Parathyroid adenoma (tissue), 2 donors: Measurements from ENCODE around the gene THG1L.
"Not testable (repeated sequence)": the region's sequence is repeated elsewhere in the genome, so short reads cannot be mapped to it uniquely, and the experiment has no call there.

Experiments used
- H2AFZ ChIP-seq: fragments of 300-600 bp; sonication (generic); one replicate; pipeline ENCODE4 v1.7.0; 2017; ENCODE audit warnings: antibody characterized with exemption, mild to moderate bottlenecking
- H3K27ac ChIP-seq: fragments of 300-600 bp; sonication (generic); one replicate; pipeline ENCODE4 v1.7.0; 2017
- H3K27me3 ChIP-seq: fragments of 300-600 bp; sonication (generic); one replicate; pipeline ENCODE4 v1.7.0; 2017; ENCODE audit warnings: low read length; ENCODE audit not compliant: control insufficient read depth, insufficient read depth
- H3K36me3 ChIP-seq: fragments of 300-600 bp; sonication (generic); one replicate; pipeline ENCODE4 v1.7.0; 2017; ENCODE audit warnings: low read length; ENCODE audit not compliant: control insufficient read depth, insufficient read depth
- H3K4me1 ChIP-seq: fragments of 300-600 bp; sonication (generic); one replicate; pipeline ENCODE4 v1.7.0; 2017; ENCODE audit warnings: control low read depth
- H3K4me2 ChIP-seq: fragments of 300-600 bp; sonication (generic); one replicate; pipeline ENCODE4 v1.7.0; 2017; ENCODE audit warnings: low read length
- H3K4me3 ChIP-seq: fragments of 300-600 bp; sonication (generic); one replicate; pipeline ENCODE4 v1.7.0; 2017; ENCODE audit warnings: low read depth, low read length
- H3K79me2 ChIP-seq: fragments of 300-600 bp; sonication (generic); one replicate; pipeline ENCODE4 v1.7.0; 2017; ENCODE audit warnings: control low read depth
- H3K9ac ChIP-seq: fragments of 300-600 bp; sonication (generic); one replicate; pipeline ENCODE4 v1.7.0; 2017; ENCODE audit warnings: mild to moderate bottlenecking
- H3K9me3 ChIP-seq: fragments of 300-600 bp; sonication (generic); one replicate; pipeline ENCODE4 v1.7.0; 2017; ENCODE audit warnings: low read length; ENCODE audit not compliant: control insufficient read depth
- TF ChIP-seq, protein P1 (sequence below): fragments of 300-600 bp; sonication (generic); IDR thresholded peaks from one replicate; pipeline ENCODE4 v1.7.0; 2017; ENCODE audit warnings: antibody characterized with exemption, mild to moderate bottlenecking
- donor health status: primary hyperparathyroidism.

Gene THG1L

DNA sequence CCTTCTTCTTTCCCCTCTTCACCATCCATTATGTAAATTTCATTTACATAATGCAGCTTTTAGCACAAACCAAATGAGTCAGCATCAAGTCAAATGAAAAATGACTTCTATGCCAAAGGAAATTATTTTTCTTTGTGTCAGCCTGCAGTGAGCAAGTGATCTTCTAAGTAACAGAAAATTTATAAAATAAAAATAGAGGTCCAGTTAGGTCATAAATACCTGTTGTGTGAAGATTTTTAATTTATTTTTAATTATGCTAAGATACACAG lies 16.7 kb upstream of the THG1L start:
- H3K36me3 ChIP-seq = no peaks in the 10 kb centered on the region
- H3K27ac ChIP-seq = no peak overlapping the region
- no peaks in the 10 kb centered on the region for H3K9me3 ChIP-seq
- no peak overlapping the region for H3K9ac ChIP-seq
- no peak overlapping the region for H3K4me2 ChIP-seq
- TF ChIP-seq, protein P1, sequence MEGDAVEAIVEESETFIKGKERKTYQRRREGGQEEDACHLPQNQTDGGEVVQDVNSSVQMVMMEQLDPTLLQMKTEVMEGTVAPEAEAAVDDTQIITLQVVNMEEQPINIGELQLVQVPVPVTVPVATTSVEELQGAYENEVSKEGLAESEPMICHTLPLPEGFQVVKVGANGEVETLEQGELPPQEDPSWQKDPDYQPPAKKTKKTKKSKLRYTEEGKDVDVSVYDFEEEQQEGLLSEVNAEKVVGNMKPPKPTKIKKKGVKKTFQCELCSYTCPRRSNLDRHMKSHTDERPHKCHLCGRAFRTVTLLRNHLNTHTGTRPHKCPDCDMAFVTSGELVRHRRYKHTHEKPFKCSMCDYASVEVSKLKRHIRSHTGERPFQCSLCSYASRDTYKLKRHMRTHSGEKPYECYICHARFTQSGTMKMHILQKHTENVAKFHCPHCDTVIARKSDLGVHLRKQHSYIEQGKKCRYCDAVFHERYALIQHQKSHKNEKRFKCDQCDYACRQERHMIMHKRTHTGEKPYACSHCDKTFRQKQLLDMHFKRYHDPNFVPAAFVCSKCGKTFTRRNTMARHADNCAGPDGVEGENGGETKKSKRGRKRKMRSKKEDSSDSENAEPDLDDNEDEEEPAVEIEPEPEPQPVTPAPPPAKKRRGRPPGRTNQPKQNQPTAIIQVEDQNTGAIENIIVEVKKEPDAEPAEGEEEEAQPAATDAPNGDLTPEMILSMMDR = no peak
- no peak overlapping the region for H2AFZ ChIP-seq
- H3K4me3 ChIP-seq = no peak overlapping the region
- H3K79me2 ChIP-seq = no peaks in the 10 kb centered on the region
- no peaks in the 10 kb centered on the region for H3K4me1 ChIP-seq
- no peaks in the 10 kb centered on the region for H3K27me3 ChIP-seq

DNA sequence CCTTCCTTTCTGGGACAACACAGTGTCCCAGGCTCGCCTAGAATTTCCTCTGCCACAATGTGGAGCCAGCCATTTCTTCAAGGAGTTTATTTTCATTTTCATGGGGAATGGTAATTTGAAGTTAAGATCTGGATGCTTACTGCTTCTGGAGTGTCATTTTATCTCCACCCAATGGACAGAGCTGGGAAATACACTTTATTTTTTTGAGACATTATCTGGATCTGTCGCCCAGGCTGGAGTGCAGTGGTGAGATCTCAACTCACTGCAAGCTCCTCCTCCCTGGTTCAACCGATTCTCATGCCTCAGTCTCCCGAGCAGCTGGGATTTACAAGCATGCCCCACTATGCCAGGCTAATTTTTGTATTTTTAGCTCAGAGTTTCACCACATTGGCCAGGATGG lies 12.7 kb upstream of the THG1L start:
- Histone ChIP-seq H3K9ac (no peak overlapping the region), H3K27me3 (no peaks in the 10 kb centered on the region), H3K27ac (no peak overlapping the region), H3K36me3 (no peaks in the 10 kb centered on the region), H3K4me3 (no peak overlapping the region), H2AFZ (peak overlapping the region; percentile 70), H3K4me1 (no peaks in the 10 kb centered on the region), H3K9me3 (no peaks in the 10 kb centered on the region), H3K4me2 (no peak overlapping the region), H3K79me2 (no peaks in the 10 kb centered on the region)
- TF ChIP-seq, protein P1 = peak; percentile 47

DNA sequence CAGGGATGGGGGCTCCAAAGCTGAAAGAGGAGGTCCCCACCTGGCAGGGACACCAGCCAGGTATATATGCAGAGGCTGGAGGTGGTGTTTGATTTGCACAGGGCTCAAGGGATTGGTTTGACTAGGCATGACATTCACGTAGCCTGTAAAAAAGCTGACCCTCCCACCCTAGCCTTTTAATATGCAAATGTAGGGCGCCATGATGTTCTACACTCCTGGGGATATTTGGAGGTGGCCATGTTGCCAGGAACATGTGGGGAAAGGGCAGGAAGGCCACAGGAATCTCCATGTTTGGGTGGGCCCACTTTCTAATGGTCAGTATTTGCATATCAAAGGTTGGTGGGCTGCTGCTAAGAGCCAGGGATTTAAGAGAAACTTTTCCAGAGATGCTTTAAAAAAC lies 12.0 kb upstream of the THG1L start:
- no peaks in the 10 kb centered on the region for H3K9me3 ChIP-seq
- TF ChIP-seq, protein P1 = no peak
- no peaks in the 10 kb centered on the region for H3K36me3 ChIP-seq
- no peak overlapping the region for H3K9ac ChIP-seq
- H3K4me3 ChIP-seq = no peak overlapping the region
- no peak overlapping the region for H3K27ac ChIP-seq
- H3K79me2 ChIP-seq = no peaks in the 10 kb centered on the region
- H3K4me2 ChIP-seq = no peak overlapping the region
- H3K27me3 ChIP-seq = no peaks in the 10 kb centered on the region
- no peaks in the 10 kb centered on the region for H3K4me1 ChIP-seq
- no peak overlapping the region for H2AFZ ChIP-seq

DNA sequence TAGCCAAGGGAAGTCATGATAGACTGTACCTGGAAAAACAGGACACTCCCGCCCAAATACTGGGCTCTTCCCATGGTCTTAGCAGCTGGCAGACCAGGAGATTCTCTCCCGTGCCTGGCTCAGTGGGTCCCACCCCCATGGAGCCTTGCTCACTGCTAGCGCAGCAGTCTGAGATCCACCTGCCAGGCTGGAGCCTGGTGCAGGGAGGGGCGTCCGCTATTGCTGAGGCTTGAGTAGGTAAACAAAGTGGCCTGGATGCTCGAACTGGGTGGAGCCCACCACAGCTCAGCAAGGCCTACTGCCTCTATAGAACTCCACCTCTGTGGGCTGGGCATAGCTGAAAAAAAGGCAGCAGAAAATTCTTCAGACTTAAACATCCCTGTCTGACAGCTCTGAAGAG lies 10.1 kb upstream of the THG1L start:
- H3K9me3 ChIP-seq = no peaks in the 10 kb centered on the region
- H3K4me3 ChIP-seq = no peak overlapping the region
- no peak overlapping the region for H2AFZ ChIP-seq
- H3K27me3 ChIP-seq = no peaks in the 10 kb centered on the region
- no peaks in the 10 kb centered on the region for H3K4me1 ChIP-seq
- TF ChIP-seq, protein P1 = no peak
- H3K79me2 ChIP-seq = no peaks in the 10 kb centered on the region
- no peak overlapping the region for H3K27ac ChIP-seq
- H3K36me3 ChIP-seq = no peaks in the 10 kb centered on the region
- H3K9ac ChIP-seq = no peak overlapping the region
- H3K4me2 ChIP-seq = no peak overlapping the region

DNA sequence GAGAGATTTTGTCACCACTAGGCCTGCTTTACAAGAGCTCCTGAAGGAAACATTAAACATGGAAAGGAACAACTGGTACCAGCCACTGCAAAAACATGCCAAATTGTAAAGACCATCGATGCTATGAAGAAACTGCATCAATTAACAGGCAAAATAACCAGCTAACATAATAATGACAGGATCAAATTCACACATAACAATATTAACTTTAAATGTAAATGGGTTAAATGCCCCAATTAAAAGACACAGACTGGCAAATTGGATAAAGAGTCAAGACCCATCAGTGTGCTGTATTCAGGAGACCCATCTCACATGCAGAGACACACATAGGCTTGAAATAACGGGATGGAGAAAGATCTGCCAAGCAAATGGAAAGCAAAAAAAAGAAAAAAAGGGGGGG lies 8.3 kb upstream of the THG1L start:
- not testable (repeated sequence) for H3K9me3 ChIP-seq

DNA sequence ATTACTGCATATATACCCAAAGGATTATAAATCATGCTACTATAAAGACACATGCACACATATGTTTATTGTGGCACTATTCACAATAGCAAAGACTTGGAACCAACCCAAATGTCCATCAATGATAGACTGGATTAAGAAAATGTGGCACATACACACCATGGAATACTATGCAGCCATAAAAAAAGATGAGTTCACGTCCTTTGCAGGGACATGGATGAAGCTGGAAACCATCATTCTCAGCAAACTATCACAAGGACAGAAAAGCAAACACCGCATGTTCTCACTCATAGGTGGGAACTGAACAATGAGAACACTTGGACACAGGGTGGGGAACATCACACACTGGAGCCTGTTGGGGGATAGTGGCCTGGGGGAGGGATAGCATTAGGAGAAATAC lies 4.6 kb upstream of the THG1L start:
- not testable (repeated sequence) for H3K36me3 ChIP-seq, H3K4me3 ChIP-seq, H3K4me2 ChIP-seq, H3K27me3 ChIP-seq, H3K79me2 ChIP-seq, H3K9ac ChIP-seq, H3K27ac ChIP-seq, H2AFZ ChIP-seq, H3K9me3 ChIP-seq, H3K4me1 ChIP-seq

More for the DNA sequence above, 8.3 kb upstream of the THG1L start:
- not testable (repeated sequence) for H3K36me3 ChIP-seq, H3K4me3 ChIP-seq, H3K9ac ChIP-seq, H3K27me3 ChIP-seq, H3K79me2 ChIP-seq, H3K27ac ChIP-seq, H3K4me1 ChIP-seq, H3K4me2 ChIP-seq, H2AFZ ChIP-seq

DNA sequence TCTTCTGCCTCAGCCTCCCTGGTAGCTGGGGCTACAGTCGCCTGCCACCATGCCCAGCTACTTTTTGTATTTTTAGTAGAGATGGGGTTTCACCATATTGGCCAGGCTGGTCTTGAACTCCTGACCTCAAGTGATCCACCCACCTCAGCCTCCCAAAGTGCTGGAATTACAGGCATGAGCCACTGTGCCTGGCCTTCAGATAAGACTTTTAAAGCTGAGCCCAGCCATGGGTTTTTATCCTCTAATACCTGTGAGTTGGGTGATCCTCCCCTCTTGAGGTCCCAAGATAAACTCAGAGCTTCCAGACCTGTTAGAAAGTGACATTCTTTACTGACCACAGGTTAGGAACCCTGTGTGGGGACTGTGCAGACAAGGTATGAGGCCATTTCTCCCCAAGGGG lies 3.4 kb upstream of the THG1L start:
- not testable (repeated sequence) for H3K27ac ChIP-seq, H3K4me3 ChIP-seq, H3K4me2 ChIP-seq, H3K9me3 ChIP-seq, H3K4me1 ChIP-seq, H3K9ac ChIP-seq, H3K36me3 ChIP-seq, H2AFZ ChIP-seq, H3K79me2 ChIP-seq, H3K27me3 ChIP-seq
